GM12878 (cell line): ENCODE results near the gene FGL2. TPM values are rescaled to one million over a fixed set of nuclear protein-coding genes. Genes with fewer than 3 reads are reported as not detected.
A peak's percentile ranks its signal among the peaks of the same experiment; 100 is the strongest.
"Not testable (repeated sequence)": the region's sequence is repeated elsewhere in the genome, so short reads cannot be mapped to it uniquely, and the experiment has no call there.

Experiments used
- ATAC-seq: fragments of 200-7000 bp; cut with Tn5 transposase; 3 replicates; pipeline ENCODE4 v1.9.1; 2020; ENCODE audit warnings: mild to moderate bottlenecking, moderate library complexity
- BruUV-seq: library from RNA; stranded (reverse); fragments of 400-500 nt; replicated peaks from 2 replicates; lab custom pipeline; 2021; lab: Mats Ljungman, UMichigan
- CTCF ChIA-PET: fragments of 300-600 bp; sonication (Branson Sonifier 250); formaldehyde crosslinking; extraction: SDS; loops from one replicate; lab custom pipeline; 2021; ENCODE audit warnings: inconsistent platforms; lab: Yijun Ruan, JAX
- POLR2A ChIA-PET: fragments of 350-600 bp; formaldehyde crosslinking; extraction: SDS; loops from one replicate; lab custom pipeline; 2021; ENCODE audit warnings: inconsistent platforms; lab: Charles Lee
- RAD21 ChIA-PET: fragments of 300-600 bp; sonication (Branson Sonifier 250); formaldehyde crosslinking; loops from one replicate; lab custom pipeline; 2023; ENCODE audit warnings: antibody characterized with exemption; ENCODE audit not compliant: unreplicated experiment; lab: Charles Lee
- SMC1A ChIA-PET: fragments of 300-600 bp; sonication (Branson Sonifier 250); formaldehyde crosslinking; loops from one replicate; lab custom pipeline; 2023; ENCODE audit not compliant: unreplicated experiment, uncharacterized antibody; lab: Charles Lee
- DNase-seq: peaks from one replicate; pipeline ENCODE4 v3.0.0-alpha.2; 2011; ENCODE audit warnings: low read depth, low spot score
- FAIRE-seq: peaks from 3 replicates; lab custom pipeline; 2011; peaks lifted over from hg19 to GRCh38; lab: Jason Lieb, UNC
- H2AFZ ChIP-seq: 2 replicates; pipeline ENCODE4 v1.6.0; 2011; ENCODE audit warnings: low read depth, low read length, control low read depth; ENCODE audit not compliant: control insufficient read depth
- H3K27ac ChIP-seq: 2 replicates; pipeline ENCODE4 v1.5.1; 2011; ENCODE audit warnings: control low read depth; ENCODE audit not compliant: control insufficient read depth, insufficient read depth
- H3K27me3 ChIP-seq, 2 experiments: replicated peaks in 1 of 2; 2 replicates each; pipeline versions ENCODE4 v1.6.0 to v1.6.1; 2011; ENCODE audit warnings: low read length in 1 of 2; ENCODE audit not compliant: control insufficient read depth in 2 of 2, insufficient read depth in 2 of 2
- H3K36me3 ChIP-seq, 2 experiments: 2 replicates each; pipeline ENCODE4 v1.5.1; 2011; ENCODE audit warnings: low read length in 1 of 2; ENCODE audit not compliant: control insufficient read depth in 2 of 2, insufficient read depth in 2 of 2
- H3K4me1 ChIP-seq: 2 replicates; pipeline ENCODE4 v1.6.1; 2011; ENCODE audit warnings: mild to moderate bottlenecking, low read length, moderate library complexity, mixed read lengths; ENCODE audit not compliant: control insufficient read depth, insufficient read depth
- H3K4me2 ChIP-seq: 2 replicates; pipeline ENCODE4 v1.6.0; 2011; ENCODE audit warnings: control low read depth; ENCODE audit not compliant: control insufficient read depth, insufficient read depth
- H3K4me3 ChIP-seq: fragments of 200-600 bp; sonication (generic); 2 replicates; pipeline ENCODE4 v1.5.1; 2016
- H3K79me2 ChIP-seq: 2 replicates; pipeline ENCODE4 v1.6.0; 2011; ENCODE audit warnings: low read length; ENCODE audit not compliant: control insufficient read depth, insufficient read depth
- H3K9ac ChIP-seq: 2 replicates; pipeline ENCODE4 v1.8.0; 2011; ENCODE audit warnings: low read length, control low read depth, mixed read lengths; ENCODE audit not compliant: control insufficient read depth, insufficient read depth
- H3K9me3 ChIP-seq: replicated peaks from 3 replicates; pipeline ENCODE4 v1.5.1; 2011; ENCODE audit warnings: mild to moderate bottlenecking, low read length; ENCODE audit not compliant: control insufficient read depth, insufficient read depth
- H4K20me1 ChIP-seq: 2 replicates; pipeline ENCODE4 v1.6.0; 2011; ENCODE audit not compliant: control insufficient read depth, insufficient read depth
- JUNB ChIP-seq: IDR thresholded peaks from 2 replicates; pipeline ENCODE4 v1.6.1; 2016; ENCODE audit warnings: antibody characterized with exemption, mild to moderate bottlenecking
- WGBS: methylation state at CpG from one replicate; pipeline ENCODE4 v1.1.6; 2016; ENCODE audit warnings: low lambda C conversion rate; ENCODE audit not compliant: insufficient replicate concordance, insufficient coverage; ENCODE audit errors: missing lambda C conversion rate; 5-methylcytosine and 5-hydroxymethylcytosine counted together
- in situ Hi-C: fragments of 300-500 bp; cut with MboI; formaldehyde crosslinking; loops from 9 replicates; pipeline ENCODE4 v1.14.3; 2018; ENCODE audit warnings: mixed read lengths
- intact Hi-C: fragments of 100-400 bp; cut with micrococcal nuclease; formaldehyde crosslinking; loops from one replicate; pipeline ENCODE4 v1.14.2; 2022; ENCODE audit not compliant: unreplicated experiment
- polyA plus RNA-seq, 11 experiments: library from polyadenylated mRNA; depleted of rRNA in 4 of 11; unstranded in 6 of 11; stranded (reverse) in 5 of 11; fragments of >200 nt; fragmentation: Nextera tagmentation in 4 of 11; fragmentation: Illumina TruSeq in 1 of 11; extraction: Ambion mirVana in 4 of 11; extraction: Trizol in 1 of 11; gene quantifications; 1 replicate in 1 of 11; 2 replicates in 10 of 11; pipeline versions ENCODE4 v1.2.1 to v1.2.3, GENCODE V29; 2011 to 2016; ENCODE audit warnings: inconsistent platforms in 2 of 11, missing spikeins in 2 of 11, low read depth in 1 of 11
- total RNA-seq, 4 experiments: library from RNA; depleted of rRNA in 3 of 4; stranded (reverse); fragments of >200 nt in 3 of 4; fragmentation: Illumina TruSeq in 1 of 4; extraction: Trizol in 1 of 4; gene quantifications; 2 replicates each; pipeline versions ENCODE4 v1.2.1 to v1.2.3, GENCODE V29; 2013 to 2021

The FGL2 gene
- total and polyA plus RNA-seq, 10 of the 15 experiments (the other 5 are each of a cell fraction or from before 2014, with no cell fraction given): 0.04 to 3.2 (median 1.5) TPM

DNA sequence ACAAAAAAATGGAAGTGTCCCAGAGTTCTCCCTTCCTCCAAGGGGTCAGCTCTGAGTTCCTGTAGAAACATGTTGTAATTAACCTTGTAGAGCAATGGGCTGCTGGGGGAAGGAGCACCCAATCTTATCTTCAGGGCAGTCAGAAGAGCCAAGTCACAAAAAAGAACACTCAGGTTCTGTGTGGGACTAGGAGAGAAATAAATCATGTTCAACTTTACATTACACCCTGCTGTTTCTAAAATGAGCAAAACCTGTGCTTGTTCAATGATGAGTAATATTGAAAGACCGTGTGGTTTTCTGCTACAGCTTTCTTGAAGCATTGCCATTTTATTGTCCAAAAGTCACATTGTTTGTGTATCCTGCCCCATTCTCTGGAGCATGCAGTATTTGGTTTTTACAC is 42.6 kb downstream of the FGL2 start:
- H4K20me1 ChIP-seq, CTCF ChIA-PET, H3K27me3 ChIP-seq, POLR2A ChIA-PET, DNase-seq, H3K4me2 ChIP-seq, in situ Hi-C loops, H3K4me3 ChIP-seq, H3K79me2 ChIP-seq, H3K36me3 ChIP-seq, H3K9ac ChIP-seq, BruUV-seq, H2AFZ ChIP-seq, H3K9me3 ChIP-seq, H3K4me1 ChIP-seq: not testable (repeated sequence)
- 0 out of 2 replicates have a peak, but pooled peaks have one; percentile 6 for TF ChIP-seq JUNB
- ChIA-PET RAD21 (interaction anchor here (0.7 to 1.0 kb wide), 2 partner anchors 42 to 90 kb away, joined by 3 read pairs; partner anchors contain the start of gene FGL2), SMC1A (interaction anchor here (1.5 kb wide), 1 partner anchor 44 kb away, joined by 6 read pairs; no protein-coding TSS in a partner anchor)
- peak overlapping the region; percentile 75 for H3K27ac ChIP-seq
- ATAC-seq (peak; percentile 82), FAIRE-seq (peak; percentile 99)
- intact Hi-C loops: loop anchor here (5.0 kb wide), 1 partner anchor 45 kb away; no protein-coding TSS in a partner anchor
- WGBS: no CpG with 5 or more reads among the region's 1 CpG

DNA sequence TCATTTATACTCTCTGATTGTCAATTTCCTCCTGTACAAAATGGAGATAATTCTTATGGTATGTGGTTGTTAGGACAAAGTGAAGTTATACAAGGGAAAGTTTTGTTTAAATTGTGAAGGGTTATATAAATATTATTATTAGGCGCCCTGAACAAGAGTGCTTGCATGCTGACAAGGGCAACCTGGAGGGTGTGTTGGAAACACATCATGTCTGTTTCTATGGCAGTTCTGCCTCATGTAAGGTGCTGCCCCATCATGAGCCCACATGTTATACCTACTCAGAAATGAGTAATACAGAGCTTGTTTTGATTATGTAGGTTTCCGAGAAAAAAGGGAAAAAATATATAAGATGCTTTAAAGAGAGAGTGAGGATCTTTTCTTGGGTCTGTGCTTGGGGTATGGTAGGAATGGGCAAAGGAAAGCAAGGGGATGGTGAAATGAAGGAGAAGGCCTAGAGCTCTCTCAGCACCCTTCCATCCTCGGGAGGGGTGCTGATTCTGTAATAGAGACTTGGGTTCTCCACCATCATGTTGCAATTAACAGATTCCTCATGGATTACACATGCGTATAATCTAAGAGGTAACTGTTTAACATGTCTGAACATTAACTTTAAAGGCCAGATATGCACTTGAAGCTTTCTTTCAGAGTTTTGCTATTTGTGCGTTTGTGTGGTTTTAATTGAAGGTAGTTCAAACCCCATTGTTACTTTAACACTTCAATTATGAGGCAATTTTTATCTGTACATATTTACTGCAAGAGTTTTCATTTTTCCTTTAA is 43.8 kb downstream of the FGL2 start:
- H3K4me2 ChIP-seq, H3K79me2 ChIP-seq, H3K27me3 ChIP-seq, H3K27ac ChIP-seq, DNase-seq, H3K4me1 ChIP-seq, H3K9me3 ChIP-seq, POLR2A ChIA-PET, FAIRE-seq, BruUV-seq, H2AFZ ChIP-seq, H3K36me3 ChIP-seq, in situ Hi-C loops, SMC1A ChIA-PET, RAD21 ChIA-PET, H3K4me3 ChIP-seq, H3K9ac ChIP-seq, H4K20me1 ChIP-seq, CTCF ChIA-PET: not testable (repeated sequence)
- peak; percentile 27 for ATAC-seq
- WGBS: 39% methylated on average over 4 of the region's 5 CpGs
- intact Hi-C loops: loop anchor here (5.0 kb wide), 1 partner anchor 47 kb away; no protein-coding TSS in a partner anchor
